ENCODE data around the gene CDRT4. TPM values are rescaled to one million over a fixed set of nuclear protein-coding genes. Genes with fewer than 3 reads are reported as not detected.

CDRT4 gene
- total RNA-seq, 1 donor from 2014 or later = 4.2 TPM

DNA sequence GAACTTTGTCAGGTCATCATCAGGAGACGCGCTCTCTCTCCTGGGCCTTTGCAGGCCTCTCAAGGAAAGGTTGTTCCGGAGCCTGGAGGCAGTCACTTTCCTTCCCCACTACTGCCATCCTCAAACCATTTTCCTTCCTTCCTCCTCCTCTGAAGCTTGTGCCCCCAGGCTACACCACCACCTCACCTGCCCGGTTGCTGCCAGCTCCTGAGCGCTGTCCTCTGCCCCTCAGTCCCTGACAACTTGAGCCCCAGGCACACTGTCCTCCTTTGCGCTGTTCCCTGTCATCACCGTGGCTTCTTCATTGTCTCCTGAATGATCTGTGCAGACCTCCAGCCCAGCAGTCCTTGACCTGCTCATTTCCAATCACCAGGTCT, 18.9 kb downstream of the CDRT4 start:
- no peaks in the 10 kb centered on the region for H3K27me3 ChIP-seq
- H3K4me1 ChIP-seq = peaks cover 12% of the 10 kb centered on the region
- H3K4me3 ChIP-seq = no peak overlapping the region
- H3K36me3 ChIP-seq = no peaks in the 10 kb centered on the region
- DNase-seq (ENCODE audit: extremely low spot score in 2 of 2) = no peak
- H3K27ac ChIP-seq = no peak overlapping the region
- intact Hi-C loops (cut with DNase I) = no loop called here
- H3K9me3 ChIP-seq = no peaks in the 10 kb centered on the region
- TF ChIP-seq POLR2AphosphoS5 (IDR thresholded peaks at IDR 0.05; ENCODE audit: insufficient read depth in 1 of 2, low read depth in 1 of 2) (no peak), POLR2A (IDR thresholded peaks at IDR 0.05) (no peak)
- TF ChIP-seq, protein P1, sequence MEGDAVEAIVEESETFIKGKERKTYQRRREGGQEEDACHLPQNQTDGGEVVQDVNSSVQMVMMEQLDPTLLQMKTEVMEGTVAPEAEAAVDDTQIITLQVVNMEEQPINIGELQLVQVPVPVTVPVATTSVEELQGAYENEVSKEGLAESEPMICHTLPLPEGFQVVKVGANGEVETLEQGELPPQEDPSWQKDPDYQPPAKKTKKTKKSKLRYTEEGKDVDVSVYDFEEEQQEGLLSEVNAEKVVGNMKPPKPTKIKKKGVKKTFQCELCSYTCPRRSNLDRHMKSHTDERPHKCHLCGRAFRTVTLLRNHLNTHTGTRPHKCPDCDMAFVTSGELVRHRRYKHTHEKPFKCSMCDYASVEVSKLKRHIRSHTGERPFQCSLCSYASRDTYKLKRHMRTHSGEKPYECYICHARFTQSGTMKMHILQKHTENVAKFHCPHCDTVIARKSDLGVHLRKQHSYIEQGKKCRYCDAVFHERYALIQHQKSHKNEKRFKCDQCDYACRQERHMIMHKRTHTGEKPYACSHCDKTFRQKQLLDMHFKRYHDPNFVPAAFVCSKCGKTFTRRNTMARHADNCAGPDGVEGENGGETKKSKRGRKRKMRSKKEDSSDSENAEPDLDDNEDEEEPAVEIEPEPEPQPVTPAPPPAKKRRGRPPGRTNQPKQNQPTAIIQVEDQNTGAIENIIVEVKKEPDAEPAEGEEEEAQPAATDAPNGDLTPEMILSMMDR (IDR thresholded peaks at IDR 0.05) = no peak

DNA sequence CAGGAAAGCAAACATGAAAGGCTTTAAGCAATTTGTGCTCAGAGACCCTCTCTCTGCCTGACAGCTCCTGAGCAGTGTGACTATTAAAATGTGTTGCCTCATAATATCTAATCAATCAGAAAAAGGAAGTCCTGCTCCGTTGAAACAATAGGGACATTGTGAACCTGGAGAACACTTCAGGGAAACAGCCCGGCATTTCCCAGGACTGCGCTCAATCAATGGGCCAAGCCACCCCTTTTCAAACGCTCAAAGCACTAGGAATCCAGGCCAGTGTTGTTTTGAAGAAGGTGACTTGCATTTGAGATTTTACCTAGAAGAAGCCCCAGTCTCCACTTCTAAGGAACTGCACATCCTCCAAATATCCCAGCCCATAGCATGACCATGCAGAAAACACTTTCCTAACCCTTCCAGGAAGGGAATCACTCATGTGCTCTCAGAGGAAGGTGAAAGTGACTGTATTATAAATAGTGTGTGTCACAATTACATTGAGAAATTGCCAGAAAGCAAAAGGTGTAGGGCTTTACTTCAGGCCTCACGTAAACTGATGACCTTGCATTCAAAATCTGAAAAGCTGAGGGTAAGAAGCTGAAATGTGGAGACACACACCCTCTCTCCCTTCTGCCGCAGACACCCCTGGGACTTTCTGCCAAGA, 19.4 kb downstream of the CDRT4 start:
- intact Hi-C loops (cut with DNase I) = no loop called here
- DNase-seq (ENCODE audit: extremely low spot score in 2 of 2) = no peak
- peaks cover 7% of the 10 kb centered on the region for H3K4me1 ChIP-seq
- no peaks in the 10 kb centered on the region for H3K36me3 ChIP-seq
- no peak overlapping the region for H3K4me3 ChIP-seq
- H3K9me3 ChIP-seq = no peaks in the 10 kb centered on the region
- H3K27me3 ChIP-seq = no peaks in the 10 kb centered on the region
- TF ChIP-seq POLR2AphosphoS5 (IDR thresholded peaks at IDR 0.05; ENCODE audit: insufficient read depth in 1 of 2, low read depth in 1 of 2) = no peak
- TF ChIP-seq, protein P1 (IDR thresholded peaks at IDR 0.05) = no peak
- TF ChIP-seq POLR2A (IDR thresholded peaks at IDR 0.05) = no peak
- no peak overlapping the region for H3K27ac ChIP-seq

DNA sequence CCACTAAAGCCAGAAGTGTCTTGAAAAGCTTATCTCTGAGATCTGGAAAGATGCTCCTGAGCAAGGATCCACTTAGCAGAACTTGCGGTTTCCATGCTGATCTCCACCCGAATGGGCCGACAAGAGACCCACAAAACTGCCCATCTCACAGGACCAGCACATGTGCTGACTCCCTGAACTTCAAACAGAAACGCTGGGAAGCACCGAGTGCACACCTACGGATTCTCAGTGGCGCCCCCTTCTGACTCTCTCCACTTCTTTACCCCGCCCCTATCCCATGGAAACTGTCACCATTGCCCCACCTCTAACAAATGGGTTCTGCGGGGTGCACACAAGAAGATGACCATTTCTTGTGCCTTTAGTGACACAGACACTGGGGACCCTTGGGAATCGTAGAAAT, 21.4 kb downstream of the CDRT4 start:
- no peak for TF ChIP-seq POLR2A (IDR thresholded peaks at IDR 0.05)
- TF ChIP-seq, protein P1 (IDR thresholded peaks at IDR 0.05) = no peak
- TF ChIP-seq POLR2AphosphoS5 (IDR thresholded peaks at IDR 0.05; ENCODE audit: insufficient read depth in 1 of 2, low read depth in 1 of 2) = no peak
- Histone ChIP-seq H3K4me3 (no peak overlapping the region), H3K9me3 (no peaks in the 10 kb centered on the region), H3K36me3 (no peaks in the 10 kb centered on the region), H3K4me1 (peaks cover 6% of the 10 kb centered on the region), H3K27ac (no peak overlapping the region), H3K27me3 (no peaks in the 10 kb centered on the region)
- intact Hi-C loops (cut with DNase I) = no loop called here
- DNase-seq (ENCODE audit: extremely low spot score in 2 of 2) = no peak

DNA sequence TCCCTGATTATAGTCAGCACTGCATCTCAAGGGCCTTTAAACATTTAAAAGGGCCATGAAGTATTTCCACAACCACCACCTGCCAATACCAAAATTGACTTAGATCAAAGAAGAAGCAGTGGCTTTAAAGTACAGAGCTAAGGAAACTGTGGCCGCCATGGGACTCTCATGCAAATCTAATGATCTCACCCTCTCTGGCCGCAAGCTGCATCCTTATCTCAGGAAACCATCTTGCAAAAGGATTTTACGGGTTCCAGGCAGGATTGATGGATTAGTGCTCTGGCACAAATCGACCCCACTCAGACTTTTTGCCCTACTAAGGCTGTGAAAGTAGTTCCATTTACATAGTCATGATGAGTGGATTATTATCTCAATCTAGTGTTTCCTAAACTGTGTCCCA, 22.6 kb downstream of the CDRT4 start:
- Histone ChIP-seq H3K27ac (no peak overlapping the region), H3K27me3 (no peaks in the 10 kb centered on the region), H3K9me3 (no peaks in the 10 kb centered on the region), H3K4me1 (peaks cover 6% of the 10 kb centered on the region), H3K4me3 (no peak overlapping the region), H3K36me3 (no peaks in the 10 kb centered on the region)
- TF ChIP-seq, protein P1 (IDR thresholded peaks at IDR 0.05) = no peak
- TF ChIP-seq POLR2A (IDR thresholded peaks at IDR 0.05) (no peak), POLR2AphosphoS5 (IDR thresholded peaks at IDR 0.05; ENCODE audit: insufficient read depth in 1 of 2, low read depth in 1 of 2) (no peak)
- intact Hi-C loops (cut with DNase I) = no loop called here
- DNase-seq (ENCODE audit: extremely low spot score in 2 of 2) = no peak

DNA sequence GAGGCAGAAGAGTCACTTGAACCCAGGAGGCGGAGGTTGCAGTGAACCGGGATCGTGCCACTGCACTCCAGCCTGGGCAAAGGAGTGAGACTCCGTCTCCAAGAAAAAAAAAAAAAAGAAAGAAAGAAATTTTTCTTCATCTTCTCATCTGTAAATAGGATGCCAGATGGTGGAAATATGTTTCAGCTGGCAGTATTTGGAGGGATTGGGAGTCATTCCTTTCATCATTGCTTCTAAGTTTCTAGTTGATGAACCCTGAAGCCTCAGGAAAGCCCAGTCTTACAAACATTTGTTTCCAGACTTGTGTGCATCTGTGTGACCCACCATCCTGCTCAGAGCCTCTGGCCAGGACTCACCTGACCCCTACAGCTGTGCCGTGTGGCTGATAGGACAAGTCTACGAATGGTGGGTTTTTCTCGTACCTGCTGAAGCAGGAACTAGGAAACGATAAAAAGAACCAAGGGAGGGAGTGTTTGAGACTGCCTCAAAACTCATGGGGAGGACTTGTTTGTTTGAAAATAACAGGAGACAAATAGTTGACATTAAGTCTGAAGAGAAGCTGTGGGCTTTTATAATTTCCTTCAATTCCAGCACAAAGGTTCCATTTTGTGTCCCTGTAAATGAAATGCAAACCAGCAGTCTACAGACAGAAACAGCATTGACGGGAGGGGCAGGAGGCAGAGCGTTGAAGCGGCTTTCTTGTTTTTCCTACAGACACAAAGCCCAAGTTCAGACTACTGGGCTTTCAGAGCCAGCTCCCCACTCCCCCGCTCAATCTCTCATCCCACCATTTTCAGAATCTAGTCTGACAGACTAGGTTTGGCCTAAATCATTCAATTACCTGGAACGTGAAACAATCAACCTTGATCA, 24.9 kb downstream of the CDRT4 start:
- DNase-seq (ENCODE audit: extremely low spot score in 2 of 2) = no peak
- no peaks in the 10 kb centered on the region for H3K27me3 ChIP-seq
- no peak overlapping the region for H3K27ac ChIP-seq
- H3K4me3 ChIP-seq = no peak overlapping the region
- H3K4me1 ChIP-seq = peaks cover 6% of the 10 kb centered on the region
- TF ChIP-seq POLR2AphosphoS5 (IDR thresholded peaks at IDR 0.05; ENCODE audit: insufficient read depth in 1 of 2, low read depth in 1 of 2) = no peak
- no peak for TF ChIP-seq POLR2A (IDR thresholded peaks at IDR 0.05)
- TF ChIP-seq, protein P1 (IDR thresholded peaks at IDR 0.05) = no peak
- H3K36me3 ChIP-seq = no peaks in the 10 kb centered on the region
- H3K9me3 ChIP-seq = no peaks in the 10 kb centered on the region
- intact Hi-C loops (cut with DNase I) = no loop called here
